Fibroblast of villous mesenchyme (primary cell): ENCODE results near the gene SDHA. TPM values are rescaled to one million over a fixed set of nuclear protein-coding genes. Genes with fewer than 3 reads are reported as not detected.

Experiments used
- DNase-seq: peaks from one replicate; pipeline ENCODE4 v3.0.0-alpha.2; 2010; ENCODE audit warnings: low read depth
- H3K4me3 ChIP-seq: 2 replicates; pipeline ENCODE4 v1.5.1; 2011; ENCODE audit warnings: low read depth, mild to moderate bottlenecking, low read length
- total RNA-seq: library from RNA; depleted of rRNA; stranded (reverse); fragments of >200 nt; gene quantifications from 2 replicates; pipeline ENCODE4 v1.2.3, GENCODE V29; 2012
- TF ChIP-seq, protein P1 (sequence below): IDR thresholded peaks from 2 replicates; pipeline ENCODE4 v1.5.1; 2012; ENCODE audit warnings: low read depth, mild to moderate bottlenecking, low read length; ENCODE audit not compliant: insufficient read depth

SDHA gene
- total RNA-seq, 1 donor: 87.2 TPM

DNA sequence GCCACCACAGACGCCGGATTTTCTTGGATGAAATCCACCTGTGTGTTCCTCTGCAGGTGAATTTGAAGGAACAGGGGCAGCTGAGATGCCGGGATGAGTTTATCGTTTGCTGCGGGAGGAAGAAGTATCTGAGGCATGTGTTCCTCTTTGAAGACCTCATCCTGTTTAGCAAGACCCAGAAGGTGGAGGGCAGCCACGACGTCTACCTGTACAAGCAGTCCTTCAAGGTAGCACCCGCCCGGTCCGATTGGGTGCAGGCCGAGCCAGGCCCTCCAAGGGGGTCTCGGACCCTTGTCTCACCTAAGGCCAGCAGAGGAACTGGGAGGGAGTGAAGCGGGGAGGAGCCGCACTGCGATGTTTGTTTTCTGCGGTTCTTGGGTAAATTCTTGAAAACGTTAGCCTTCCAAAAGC lies 45.3 kb upstream of the SDHA start:
- DNase-seq: no peak
- TF ChIP-seq, protein P1, sequence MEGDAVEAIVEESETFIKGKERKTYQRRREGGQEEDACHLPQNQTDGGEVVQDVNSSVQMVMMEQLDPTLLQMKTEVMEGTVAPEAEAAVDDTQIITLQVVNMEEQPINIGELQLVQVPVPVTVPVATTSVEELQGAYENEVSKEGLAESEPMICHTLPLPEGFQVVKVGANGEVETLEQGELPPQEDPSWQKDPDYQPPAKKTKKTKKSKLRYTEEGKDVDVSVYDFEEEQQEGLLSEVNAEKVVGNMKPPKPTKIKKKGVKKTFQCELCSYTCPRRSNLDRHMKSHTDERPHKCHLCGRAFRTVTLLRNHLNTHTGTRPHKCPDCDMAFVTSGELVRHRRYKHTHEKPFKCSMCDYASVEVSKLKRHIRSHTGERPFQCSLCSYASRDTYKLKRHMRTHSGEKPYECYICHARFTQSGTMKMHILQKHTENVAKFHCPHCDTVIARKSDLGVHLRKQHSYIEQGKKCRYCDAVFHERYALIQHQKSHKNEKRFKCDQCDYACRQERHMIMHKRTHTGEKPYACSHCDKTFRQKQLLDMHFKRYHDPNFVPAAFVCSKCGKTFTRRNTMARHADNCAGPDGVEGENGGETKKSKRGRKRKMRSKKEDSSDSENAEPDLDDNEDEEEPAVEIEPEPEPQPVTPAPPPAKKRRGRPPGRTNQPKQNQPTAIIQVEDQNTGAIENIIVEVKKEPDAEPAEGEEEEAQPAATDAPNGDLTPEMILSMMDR: no peak
- H3K4me3 ChIP-seq: no peak overlapping the region

DNA sequence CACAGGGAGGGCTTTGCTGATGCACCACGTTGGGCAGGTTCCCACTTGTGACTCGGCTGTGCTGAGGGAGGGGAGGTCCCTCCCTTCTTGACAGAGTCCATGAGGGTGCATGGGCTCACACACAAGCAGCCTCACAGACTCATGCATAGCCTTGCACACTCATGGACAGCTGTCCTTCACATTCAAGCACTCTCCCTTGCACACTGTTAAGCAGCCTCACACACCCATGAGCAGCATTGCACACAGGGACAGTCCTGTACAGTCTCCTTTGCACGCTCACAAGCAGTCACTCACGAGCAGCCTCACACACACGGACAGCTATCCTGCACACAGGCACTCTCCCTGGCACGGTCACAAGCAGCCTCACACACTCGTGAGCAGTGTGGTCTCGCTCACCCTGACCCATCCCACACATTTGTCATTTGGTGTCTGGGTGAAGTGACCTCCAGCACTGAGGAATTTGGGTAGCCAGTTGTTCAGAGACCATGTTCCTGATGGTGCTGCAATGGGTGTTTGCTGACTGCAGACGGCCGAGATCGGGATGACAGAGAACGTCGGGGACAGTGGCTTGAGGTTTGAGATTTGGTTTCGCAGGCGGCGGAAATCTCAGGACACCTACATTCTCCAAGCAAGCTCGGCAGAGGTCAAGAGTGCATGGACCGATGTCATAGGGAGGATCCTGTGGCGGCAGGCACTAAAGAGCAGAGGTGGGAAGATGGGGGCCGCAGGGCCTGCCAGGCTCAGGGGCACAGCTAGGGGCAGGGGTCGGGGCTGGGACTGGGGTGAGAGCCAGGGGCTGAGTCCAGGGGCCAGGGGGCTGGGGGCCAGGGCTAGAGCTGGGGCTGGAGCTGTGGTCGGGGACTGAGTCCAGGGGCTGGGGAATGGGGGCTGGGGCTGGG lies 44.5 kb upstream of the SDHA start:
- H3K4me3 ChIP-seq: no peak overlapping the region
- no peak for DNase-seq
- TF ChIP-seq, protein P1: no peak

DNA sequence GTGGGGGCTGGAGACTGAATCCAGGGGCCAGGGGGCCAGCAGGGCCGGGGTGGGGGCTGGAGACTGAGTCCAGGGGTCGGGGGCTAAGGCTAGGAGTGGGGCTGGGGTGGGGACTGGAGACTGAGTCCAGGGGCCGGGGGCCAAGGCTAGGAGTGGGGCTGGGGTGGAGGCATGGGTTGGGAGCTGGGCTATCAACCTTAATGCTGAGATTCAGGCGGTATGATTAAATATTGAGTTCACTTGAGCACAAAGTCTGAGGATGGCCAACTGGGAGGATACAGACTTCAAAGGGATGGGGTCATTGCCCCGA lies 43.9 kb upstream of the SDHA start:
- no peak for DNase-seq
- H3K4me3 ChIP-seq: no peak overlapping the region
- TF ChIP-seq, protein P1: no peak

DNA sequence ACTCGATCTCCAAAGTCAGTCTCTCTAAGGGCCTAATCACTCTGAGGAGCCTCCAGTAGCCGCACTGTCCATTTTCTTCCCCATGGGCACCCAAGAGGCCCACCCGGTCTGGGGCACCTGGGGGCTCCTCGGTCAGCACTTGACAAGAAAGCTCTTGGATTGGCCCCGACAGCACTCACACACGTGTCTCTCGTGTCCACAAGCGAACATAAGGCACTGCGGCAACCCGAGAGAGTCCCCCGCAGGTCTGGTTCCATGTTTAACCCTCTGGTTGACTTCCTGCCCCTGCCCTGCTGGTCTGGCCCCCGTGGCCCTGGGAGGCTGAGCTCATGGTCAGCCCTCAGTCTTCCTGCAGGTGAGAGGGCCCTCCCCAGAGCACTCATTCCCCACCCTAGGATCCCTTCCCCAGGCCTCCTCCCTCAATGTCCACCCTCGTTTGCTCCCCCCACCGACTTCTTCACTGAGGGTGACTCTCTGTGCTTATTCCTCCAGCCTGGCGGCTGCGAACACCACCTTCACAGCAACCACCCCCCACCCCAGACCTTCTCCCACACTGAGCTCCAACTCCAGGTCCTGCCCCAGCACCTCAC lies 43.1 kb upstream of the SDHA start:
- no peak for DNase-seq
- TF ChIP-seq, protein P1: no peak

DNA sequence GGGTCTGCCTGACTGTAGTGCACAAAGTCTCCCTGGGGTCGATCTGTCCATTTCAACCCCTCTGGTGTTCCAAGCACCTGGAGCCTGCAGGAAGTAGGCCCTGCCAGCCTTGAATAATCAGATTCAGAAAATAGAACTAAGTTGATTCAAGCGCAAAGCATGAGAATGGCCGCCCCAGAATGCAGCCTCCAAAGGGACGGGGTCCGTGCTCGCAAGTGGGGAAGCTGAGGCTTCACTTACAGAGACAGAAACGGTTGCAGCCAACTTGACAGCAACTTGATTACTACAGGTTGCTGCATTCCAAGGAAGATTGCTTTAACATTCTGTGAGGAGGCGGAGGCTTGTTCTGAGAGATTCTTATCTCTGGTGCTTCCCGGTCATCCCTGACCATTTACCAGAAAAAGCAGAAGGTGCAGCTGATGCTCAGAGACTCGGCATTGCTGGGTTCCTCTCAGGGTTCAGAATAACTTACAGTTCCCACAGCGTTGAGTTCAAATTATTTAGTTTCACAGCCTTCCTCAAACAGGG lies 41.8 kb upstream of the SDHA start:
- DNase-seq: no peak
- TF ChIP-seq, protein P1: no peak
- H3K4me3 ChIP-seq: no peak overlapping the region

More for the DNA sequence above, 43.1 kb upstream of the SDHA start:
- no peak overlapping the region for H3K4me3 ChIP-seq

DNA sequence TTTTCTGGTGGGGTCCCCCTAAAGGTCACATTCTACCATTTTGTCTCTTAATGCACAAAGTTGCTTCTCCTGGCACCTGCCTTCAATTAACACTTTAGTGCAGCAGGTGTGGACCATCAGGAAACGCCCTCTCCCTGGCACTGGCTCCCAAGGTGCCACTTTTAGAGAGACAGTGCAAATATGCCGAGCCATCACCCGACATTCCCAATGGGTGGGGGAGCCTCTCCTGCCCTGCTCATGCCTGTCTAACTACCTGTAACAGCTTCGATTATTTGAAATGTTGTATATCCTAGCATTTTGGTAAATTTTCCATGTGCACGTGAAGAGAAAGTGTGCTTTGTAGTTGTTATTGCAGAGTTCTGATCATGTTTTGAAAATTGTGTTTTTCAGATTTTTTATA lies 40.0 kb upstream of the SDHA start:
- TF ChIP-seq, protein P1: no peak
- no peak for DNase-seq
- no peak overlapping the region for H3K4me3 ChIP-seq
